PC-3 (cell line): ENCODE data around the gene SUB1.

ENCODE experiments used
- EZH2 ChIP-seq: fragments of 300-600 bp; sonication (generic); IDR thresholded peaks from one replicate; pipeline ENCODE4 v1.6.1; 2017; ENCODE audit warnings: antibody characterized with exemption, mild to moderate bottlenecking, low read length; ENCODE audit not compliant: unreplicated experiment
- EZH2phosphoT487 ChIP-seq: fragments of 300-600 bp; sonication (generic); IDR thresholded peaks from 2 replicates; pipeline ENCODE4 v1.6.1; 2018; ENCODE audit warnings: mild to moderate bottlenecking, antibody characterized with exemption, low read length, borderline replicate concordance
- TF ChIP-seq, protein P1 (sequence below): fragments of 300-600 bp; sonication (generic); conservative IDR thresholded peaks from 2 replicates; pipeline ENCODE4 v1.5.1; 2017; ENCODE audit warnings: antibody characterized with exemption, low read depth, mild to moderate bottlenecking, low read length

DNA sequence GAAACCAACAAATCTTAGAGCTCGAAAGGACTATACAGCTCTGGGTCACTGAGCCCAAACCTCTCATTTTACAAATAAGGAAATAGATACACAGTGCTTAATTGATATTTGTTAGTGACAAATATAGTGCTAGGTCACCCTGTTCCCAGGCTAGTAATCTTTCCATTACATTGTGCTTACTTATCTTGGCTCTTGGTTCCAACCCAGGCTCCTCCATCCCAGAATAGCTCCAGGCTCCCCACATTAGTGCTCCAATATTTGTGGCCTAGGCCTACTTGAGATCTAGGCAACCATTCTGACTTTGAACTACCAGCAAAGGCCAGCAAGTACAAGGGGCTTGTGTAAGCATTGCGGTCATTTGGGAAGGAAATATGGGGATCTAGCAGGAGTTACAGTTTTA, 21.7 kb upstream of the SUB1 start:
- TF ChIP-seq, protein P1, sequence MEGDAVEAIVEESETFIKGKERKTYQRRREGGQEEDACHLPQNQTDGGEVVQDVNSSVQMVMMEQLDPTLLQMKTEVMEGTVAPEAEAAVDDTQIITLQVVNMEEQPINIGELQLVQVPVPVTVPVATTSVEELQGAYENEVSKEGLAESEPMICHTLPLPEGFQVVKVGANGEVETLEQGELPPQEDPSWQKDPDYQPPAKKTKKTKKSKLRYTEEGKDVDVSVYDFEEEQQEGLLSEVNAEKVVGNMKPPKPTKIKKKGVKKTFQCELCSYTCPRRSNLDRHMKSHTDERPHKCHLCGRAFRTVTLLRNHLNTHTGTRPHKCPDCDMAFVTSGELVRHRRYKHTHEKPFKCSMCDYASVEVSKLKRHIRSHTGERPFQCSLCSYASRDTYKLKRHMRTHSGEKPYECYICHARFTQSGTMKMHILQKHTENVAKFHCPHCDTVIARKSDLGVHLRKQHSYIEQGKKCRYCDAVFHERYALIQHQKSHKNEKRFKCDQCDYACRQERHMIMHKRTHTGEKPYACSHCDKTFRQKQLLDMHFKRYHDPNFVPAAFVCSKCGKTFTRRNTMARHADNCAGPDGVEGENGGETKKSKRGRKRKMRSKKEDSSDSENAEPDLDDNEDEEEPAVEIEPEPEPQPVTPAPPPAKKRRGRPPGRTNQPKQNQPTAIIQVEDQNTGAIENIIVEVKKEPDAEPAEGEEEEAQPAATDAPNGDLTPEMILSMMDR, result no peak
- TF ChIP-seq EZH2 (no peak), EZH2phosphoT487 (no peak)
